ENCODE measurements around the gene ACSF2.

- no peak for TF ChIP-seq POLR2AphosphoS5 (IDR thresholded peaks at IDR 0.05; ENCODE audit: low read depth)
- TF ChIP-seq CTCF (IDR thresholded peaks at IDR 0.05; ENCODE audit: insufficient read depth, low read length) = peak; percentile 69
Measured at GRCh38 chr17:50479522-50480141, 53.6 kb downstream of the ACSF2 start.
